GM23248 (cell line): ENCODE measurements around the gene SEZ6.

Experiments
- EZH2 ChIP-seq: fragments of 200-600 bp; sonication (generic); IDR thresholded peaks from 2 replicates; pipeline ENCODE4 v1.6.1; 2018; ENCODE audit warnings: antibody characterized with exemption, mild to moderate bottlenecking; ENCODE audit not compliant: insufficient read depth, poor library complexity, severe bottlenecking
- EZH2phosphoT487 ChIP-seq: fragments of 200-600 bp; sonication (generic); IDR thresholded peaks from 2 replicates; pipeline ENCODE4 v1.6.1; 2018; ENCODE audit warnings: antibody characterized with exemption, moderate library complexity, mild to moderate bottlenecking, low read depth; ENCODE audit not compliant: insufficient read depth

DNA sequence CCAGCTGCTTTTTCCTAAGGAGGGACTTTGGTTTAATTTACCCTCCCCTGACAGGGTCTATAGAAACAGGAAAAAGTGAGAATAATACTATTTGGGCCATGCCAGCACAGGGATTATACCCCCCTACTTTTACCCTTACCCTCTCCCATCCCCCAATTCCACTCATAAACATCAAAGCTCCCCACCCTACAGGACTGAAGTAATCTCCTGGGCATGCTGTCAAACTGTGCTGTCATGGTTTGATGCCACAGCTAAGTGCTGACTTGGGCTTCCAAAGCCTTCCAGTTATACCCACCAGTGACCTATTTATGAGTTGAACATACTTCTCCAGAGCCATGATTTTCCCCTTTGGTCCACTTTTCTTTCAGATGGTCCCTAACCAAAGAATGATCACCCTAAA lies 67.3 kb downstream of the SEZ6 start:
- TF ChIP-seq EZH2 = no peak
- no peak for TF ChIP-seq EZH2phosphoT487
